ENCODE data around the gene C13orf46. TPM values are rescaled to one million over a fixed set of nuclear protein-coding genes. Genes with fewer than 3 reads are reported as not detected.
A peak's percentile ranks its signal among the peaks of the same experiment; 100 is the strongest.

C13orf46 gene
- total and polyA plus RNA-seq, 8 donors, result 2.9 to 23.1 (median 10.6) TPM

DNA sequence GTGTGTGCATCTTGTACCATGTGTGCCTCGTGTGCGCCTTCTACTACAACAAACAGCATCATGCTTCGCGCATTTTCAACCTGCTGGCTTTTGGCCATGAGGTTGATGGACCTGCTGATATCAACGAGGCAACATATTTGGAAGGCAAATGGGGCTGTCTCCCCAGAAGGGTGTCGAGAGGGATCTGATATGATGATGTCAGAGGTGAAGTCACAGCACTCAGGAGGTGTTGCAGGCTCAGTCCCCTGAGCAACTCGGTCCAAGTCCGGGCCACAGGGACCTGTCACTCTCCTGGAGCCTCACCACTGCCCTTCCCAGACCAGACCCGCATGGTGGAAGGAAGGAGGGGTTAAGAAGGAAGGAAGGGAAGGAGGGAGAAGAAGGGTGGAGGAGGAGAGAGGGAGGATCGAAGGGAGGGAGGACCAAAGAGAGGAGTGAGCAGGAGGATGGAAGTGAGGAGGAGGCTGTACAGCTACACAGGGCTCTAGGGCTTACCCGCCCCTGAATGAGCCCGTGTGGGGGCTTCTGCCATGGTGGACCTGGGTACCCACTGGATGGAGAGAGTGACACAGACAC, 6.7 kb upstream of the C13orf46 start:
- 88 to 92% methylated on average over 12 of the region's 12 CpGs for whole genome bisulfite sequencing, 2 donors
- ATAC-seq, result no peak
- TF ChIP-seq, protein P1, sequence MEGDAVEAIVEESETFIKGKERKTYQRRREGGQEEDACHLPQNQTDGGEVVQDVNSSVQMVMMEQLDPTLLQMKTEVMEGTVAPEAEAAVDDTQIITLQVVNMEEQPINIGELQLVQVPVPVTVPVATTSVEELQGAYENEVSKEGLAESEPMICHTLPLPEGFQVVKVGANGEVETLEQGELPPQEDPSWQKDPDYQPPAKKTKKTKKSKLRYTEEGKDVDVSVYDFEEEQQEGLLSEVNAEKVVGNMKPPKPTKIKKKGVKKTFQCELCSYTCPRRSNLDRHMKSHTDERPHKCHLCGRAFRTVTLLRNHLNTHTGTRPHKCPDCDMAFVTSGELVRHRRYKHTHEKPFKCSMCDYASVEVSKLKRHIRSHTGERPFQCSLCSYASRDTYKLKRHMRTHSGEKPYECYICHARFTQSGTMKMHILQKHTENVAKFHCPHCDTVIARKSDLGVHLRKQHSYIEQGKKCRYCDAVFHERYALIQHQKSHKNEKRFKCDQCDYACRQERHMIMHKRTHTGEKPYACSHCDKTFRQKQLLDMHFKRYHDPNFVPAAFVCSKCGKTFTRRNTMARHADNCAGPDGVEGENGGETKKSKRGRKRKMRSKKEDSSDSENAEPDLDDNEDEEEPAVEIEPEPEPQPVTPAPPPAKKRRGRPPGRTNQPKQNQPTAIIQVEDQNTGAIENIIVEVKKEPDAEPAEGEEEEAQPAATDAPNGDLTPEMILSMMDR (IDR thresholded peaks at IDR 0.05), result no peak
- no peaks in the 10 kb centered on the region for H3K36me3 ChIP-seq
- no peaks in the 10 kb centered on the region for H3K4me1 ChIP-seq
- FAIRE-seq, result no peak
- H3K9me3 ChIP-seq, result no peaks in the 10 kb centered on the region
- H3K27me3 ChIP-seq, result no peaks in the 10 kb centered on the region
- H3K27ac ChIP-seq, result peak overlapping the region in 1 of 4 donors; percentile 26
- DNase-seq, result peak in 2 of 6 donors; percentile 30 to 38
- intact Hi-C loops (cut with DNase I), result no loop called here
- no peak overlapping the region for H3K4me3 ChIP-seq

DNA sequence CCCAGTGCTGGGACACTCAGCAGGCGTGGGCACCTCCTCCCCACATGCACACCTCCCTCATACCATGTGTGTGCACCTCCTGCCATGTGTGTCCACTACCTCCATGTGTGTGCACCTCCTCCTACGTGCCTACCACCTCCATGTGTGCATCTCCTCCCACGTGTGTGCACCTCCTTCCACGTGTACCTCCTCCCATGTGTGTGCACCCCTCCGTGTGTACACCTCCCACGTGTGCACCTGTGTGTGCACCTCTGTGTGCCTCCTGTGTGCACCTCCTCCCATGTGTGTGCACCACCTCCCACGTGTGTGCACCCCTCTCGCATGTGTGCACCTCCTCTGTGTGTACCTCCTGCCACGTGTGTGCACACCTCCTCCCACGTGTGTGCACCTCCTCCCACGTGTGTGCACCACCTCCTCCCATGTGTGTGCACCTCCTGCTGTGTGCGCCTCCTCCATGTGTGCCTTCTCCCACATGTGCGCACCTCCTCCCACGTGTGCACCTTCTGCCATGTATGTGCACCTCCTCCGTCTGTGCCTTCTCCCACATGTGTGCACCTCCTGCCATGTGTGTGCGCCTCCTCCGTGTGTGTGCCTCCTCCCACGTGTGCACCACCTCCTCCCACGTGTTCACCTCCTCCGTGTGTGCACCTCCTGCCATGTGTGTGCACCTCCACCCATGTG, 6.1 kb upstream of the C13orf46 start:
- DNase-seq (peak in 2 of 6 donors; percentile 20 to 27), ATAC-seq (no peak), FAIRE-seq (no peak)
- H3K36me3 ChIP-seq, result no peaks in the 10 kb centered on the region
- no peaks in the 10 kb centered on the region for H3K27me3 ChIP-seq
- TF ChIP-seq, protein P1 (IDR thresholded peaks at IDR 0.05), result no peak
- intact Hi-C loops (cut with DNase I), result no loop called here
- H3K27ac ChIP-seq, result no peak overlapping the region
- H3K9me3 ChIP-seq, result no peaks in the 10 kb centered on the region
- H3K4me1 ChIP-seq, result no peaks in the 10 kb centered on the region
- WGBS, 2 donors, result 92 to 94% methylated on average over 20 of the region's 20 CpGs
- H3K4me3 ChIP-seq, result no peak overlapping the region

DNA sequence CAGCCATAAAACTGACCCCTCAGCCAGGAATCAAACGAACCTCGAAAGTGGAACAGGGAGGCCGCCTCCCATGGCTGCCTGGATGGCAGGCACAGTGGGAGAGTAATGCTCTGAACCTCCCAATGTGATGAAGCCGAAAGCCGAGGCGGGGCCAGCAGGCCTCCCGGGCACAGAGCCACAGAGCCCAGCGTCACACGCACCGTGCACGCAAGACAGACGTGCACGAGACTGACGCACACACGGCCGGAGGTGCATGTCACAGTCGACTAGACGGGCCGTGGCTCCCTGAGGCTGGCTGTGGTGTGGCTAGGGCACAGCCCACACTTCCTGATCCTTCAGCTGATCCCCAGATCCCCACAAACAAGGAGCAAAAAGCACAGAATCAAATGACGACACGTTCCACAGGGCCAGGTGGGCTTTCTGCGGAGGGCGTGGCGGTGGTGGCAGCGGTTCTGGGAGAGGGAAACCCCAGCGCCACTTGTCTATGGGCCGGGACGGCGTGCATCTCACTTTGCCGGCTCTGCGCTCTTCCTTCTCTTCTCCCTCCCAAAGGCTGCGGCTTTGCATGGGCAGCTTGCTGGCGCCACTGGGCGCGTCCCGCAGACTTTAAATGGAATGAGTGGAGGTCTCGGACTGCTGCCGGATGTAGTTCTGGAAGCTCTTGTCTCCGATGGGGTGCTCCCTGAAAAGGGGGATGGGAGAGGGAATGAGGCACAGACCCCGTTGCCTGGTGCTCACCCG, 5.0 kb upstream of the C13orf46 start:
- FAIRE-seq (no peak), DNase-seq (peak in 2 of 6 donors; percentile 54 to 58), ATAC-seq (no peak)
- no peak overlapping the region for H3K4me3 ChIP-seq
- no peaks in the 10 kb centered on the region for H3K9me3 ChIP-seq
- WGBS, 2 donors, result 92 to 94% methylated on average over 41 of the region's 41 CpGs
- H3K4me1 ChIP-seq, result no peaks in the 10 kb centered on the region
- no peak overlapping the region for H3K27ac ChIP-seq
- intact Hi-C loops (cut with DNase I), result no loop called here
- no peaks in the 10 kb centered on the region for H3K27me3 ChIP-seq
- H3K36me3 ChIP-seq, result no peaks in the 10 kb centered on the region
- TF ChIP-seq, protein P1 (IDR thresholded peaks at IDR 0.05), result no peak

DNA sequence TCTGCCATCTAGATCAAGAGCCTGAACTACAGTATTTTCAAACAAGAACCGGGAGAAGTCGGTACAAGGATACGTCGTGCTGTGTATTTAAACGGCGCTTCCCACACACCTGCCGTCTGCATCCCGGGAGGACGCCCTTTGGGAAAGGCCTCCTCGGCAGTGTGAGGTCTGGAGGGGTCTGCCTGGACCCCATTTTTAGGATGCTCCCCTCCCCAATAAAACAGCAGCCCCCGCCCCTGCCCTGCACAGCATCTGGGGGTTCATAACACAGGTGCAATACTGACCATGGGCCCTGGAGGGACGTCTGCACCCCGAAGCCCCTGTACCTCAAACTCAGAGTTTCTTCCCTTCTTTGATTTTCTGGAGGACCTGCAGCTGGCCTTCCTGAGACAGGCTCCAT, 4.1 kb upstream of the C13orf46 start:
- FAIRE-seq, result no peak
- intact Hi-C loops (cut with DNase I), result no loop called here
- no peaks in the 10 kb centered on the region for H3K4me1 ChIP-seq
- no peaks in the 10 kb centered on the region for H3K9me3 ChIP-seq
- H3K27ac ChIP-seq, result no peak overlapping the region
- H3K36me3 ChIP-seq, result no peaks in the 10 kb centered on the region
- DNase-seq, result peak in 3 of 6 donors; percentile 21 to 34 (median 24)
- TF ChIP-seq, protein P1 (IDR thresholded peaks at IDR 0.05), result no peak
- H3K27me3 ChIP-seq, result no peaks in the 10 kb centered on the region
- H3K4me3 ChIP-seq, result no peak overlapping the region
- WGBS, 2 donors, result 91 to 93% methylated on average over 13 of the region's 13 CpGs
- ATAC-seq, result no peak
